Stimulated activated CD8-positive, alpha-beta memory T cell treated with anti-CD3 and anti-CD28 coated beads, Interleukin-7, amount 100 ng/mL, for 4 hours (primary cell): Measurements from ENCODE around the gene MORN3.
"Not testable (repeated sequence)": the region's sequence is repeated elsewhere in the genome, so short reads cannot be mapped to it uniquely, and the experiment has no call there.

ENCODE experiments used
- DNase-seq, 2 donors: peaks; one replicate each; pipeline ENCODE4 v3.0.0-alpha.2; 2020; ENCODE audit warnings: low read depth in 2 of 2

Gene MORN3

DNA sequence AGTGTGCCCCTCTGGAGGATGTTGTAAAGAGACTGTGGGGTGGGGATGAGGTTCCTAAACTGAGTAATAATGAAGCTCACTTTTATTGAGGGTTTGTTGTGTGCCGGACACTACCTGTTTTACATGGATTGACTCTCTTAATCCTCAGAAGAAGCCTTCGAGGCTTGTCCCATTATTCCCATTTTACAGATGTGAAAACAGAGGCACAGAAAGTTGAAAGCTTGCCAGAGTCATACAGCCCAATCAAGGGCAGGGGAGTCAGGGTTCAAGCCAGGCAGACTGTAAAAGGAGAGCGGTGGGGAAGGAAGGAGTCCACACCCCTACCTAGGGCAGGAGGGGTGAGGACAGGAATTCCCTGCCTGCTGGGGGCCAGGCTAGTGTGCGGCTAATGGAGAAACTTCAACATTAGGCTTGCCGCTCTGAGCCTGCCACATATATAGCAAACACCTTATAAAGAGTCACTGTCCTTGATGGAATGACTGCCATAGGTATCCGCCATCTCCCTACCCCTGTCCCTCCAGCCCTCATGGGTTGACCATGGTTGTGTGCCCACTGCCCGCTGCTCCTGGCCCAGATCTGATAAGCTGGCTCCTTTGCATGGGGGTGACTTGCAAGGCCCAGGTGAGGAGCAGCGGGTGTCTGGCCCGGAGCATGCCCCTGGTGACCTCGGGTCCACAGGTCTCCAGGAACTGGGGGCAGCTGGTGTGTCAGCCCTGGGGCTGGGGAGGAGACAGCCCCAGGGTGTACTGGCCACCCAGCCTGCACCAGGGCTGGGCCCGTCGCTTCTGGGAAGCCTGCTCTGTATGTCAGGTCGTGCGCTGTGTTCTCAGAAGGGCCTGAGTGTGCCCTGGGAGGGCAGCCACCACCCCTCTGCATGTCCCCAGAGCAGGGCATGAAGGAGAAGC, 30.9 kb downstream of the MORN3 start:
- no peak for DNase-seq

DNA sequence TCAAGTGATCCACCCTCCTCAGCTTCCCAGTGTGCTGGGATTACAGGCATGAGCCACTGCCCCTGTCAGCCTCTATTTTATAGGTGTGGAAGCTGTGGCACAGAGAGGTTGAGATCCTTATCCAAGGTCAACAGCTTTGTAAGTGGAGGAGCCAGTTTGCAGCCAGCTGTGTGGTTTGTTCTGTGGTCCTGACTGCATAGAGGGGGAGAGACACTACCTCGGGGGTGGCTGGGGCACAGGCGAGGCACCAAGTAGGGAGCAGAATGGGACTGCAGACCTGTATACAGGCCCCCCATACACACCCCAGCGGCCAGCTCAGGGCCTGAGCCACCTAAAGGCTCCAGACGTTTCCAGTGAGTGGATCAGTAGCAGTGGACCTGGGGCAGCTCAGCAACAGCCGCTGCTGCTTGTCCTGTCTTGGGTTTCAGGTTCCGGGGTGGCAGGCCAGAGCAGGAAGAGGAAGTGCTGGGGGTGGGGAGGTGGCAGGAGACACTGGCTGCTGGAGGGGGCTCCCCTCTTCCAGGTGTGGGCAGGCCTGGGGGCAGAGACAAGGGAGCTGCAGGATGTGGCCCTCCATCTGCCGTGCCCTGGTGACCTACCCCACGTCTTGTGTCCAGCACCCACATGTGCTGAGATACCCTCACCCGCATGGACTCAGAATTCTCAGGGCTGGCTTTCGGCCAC, 32.1 kb downstream of the MORN3 start:
- peak in 1 of 2 donors; percentile 45 for DNase-seq

- DNase-seq = no peak
Measured at GRCh38 chr12:121634836-121635235, 34.6 kb downstream of the MORN3 start.

- not testable (repeated sequence) for DNase-seq
Measured at GRCh38 chr12:121633833-121634196, 35.6 kb downstream of the MORN3 start.

DNA sequence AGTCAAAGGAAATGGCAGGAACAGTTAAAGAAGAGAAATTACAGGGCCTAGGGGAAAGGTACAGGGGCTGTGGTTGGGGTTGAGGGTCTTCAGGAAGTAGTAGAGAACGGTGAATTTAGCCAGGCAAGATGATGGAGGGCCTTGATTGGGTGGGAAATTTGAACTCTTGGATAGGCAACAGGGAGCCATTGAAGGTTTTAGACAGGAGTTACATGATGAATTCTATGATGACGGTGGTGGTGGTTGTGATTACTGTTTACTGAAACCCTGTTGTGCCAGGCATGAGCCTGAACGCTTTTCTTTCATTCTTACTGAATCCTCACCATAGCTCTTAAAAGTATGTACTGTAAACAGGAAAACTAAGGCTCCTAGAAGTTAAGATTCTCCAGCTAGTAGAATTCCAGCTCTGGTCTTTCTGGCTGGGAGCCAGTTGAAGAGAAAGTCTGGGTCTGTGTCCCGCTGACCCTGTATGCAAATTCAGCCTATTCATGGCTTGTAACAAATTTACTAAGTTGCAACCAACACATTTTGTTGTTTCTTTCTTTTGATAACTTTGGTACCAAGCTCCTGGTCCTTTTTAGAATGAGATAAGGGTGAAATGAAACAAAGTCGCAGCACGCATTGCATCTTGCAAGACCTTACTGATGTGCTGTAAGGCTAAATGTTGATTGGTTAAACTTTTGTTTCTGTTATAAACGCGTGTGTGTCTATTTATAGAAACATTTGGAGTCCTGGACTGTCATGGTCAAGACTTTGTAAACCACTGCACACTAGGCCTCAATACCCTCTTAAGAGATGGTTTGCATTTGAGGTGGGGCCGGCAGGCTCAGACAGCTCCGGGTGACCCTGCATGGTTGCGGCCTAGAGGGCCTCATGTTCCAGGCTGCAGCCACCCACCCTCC, 37.1 kb downstream of the MORN3 start:
- no peak for DNase-seq

DNA sequence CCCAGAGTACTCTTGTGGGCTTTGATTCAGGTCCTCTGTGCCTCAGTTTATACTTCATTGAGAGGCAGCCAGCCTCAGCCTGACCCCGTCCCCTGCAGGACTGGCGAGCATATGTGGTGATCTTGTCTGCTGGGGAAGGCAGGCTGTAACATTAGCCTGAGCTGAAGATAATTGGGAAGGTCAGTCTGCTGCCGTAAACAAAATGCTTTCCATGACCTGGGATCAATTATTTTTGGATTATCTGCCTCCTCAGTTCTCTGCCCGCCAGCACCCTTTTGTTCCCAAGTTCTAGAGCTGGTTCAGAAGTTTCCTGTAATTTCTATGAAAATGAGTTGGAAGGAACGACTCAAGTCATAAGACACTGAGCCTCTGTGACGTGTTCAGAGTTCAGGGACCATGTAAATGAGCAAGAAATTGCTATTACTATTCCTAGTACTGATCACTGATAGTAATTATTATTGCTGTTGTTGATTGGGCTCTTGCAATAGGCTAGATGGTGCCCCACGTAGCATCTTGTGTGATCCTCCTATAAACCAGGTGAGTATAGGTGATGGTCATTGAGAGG, 38.6 kb downstream of the MORN3 start:
- DNase-seq = no peak

DNA sequence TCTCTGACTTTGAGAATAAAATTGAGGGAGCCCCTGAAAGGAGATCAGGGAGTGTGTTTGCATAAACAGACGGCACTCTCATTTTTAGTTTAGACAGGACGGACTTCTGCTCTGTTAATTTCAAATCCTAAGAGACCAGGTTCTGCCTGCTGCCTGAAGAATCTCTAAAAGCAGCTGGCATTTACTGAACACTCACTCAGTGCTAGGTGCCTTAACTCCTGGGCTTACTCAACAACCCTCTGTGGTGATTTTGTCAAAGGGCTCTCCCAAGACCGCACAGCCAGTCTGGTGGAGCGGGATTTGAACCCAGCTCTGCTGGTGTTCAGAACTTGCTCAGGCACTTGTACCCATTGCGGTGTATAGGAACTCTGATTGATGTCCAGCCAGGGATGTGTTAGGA, 40.9 kb downstream of the MORN3 start:
- DNase-seq = no peak

DNA sequence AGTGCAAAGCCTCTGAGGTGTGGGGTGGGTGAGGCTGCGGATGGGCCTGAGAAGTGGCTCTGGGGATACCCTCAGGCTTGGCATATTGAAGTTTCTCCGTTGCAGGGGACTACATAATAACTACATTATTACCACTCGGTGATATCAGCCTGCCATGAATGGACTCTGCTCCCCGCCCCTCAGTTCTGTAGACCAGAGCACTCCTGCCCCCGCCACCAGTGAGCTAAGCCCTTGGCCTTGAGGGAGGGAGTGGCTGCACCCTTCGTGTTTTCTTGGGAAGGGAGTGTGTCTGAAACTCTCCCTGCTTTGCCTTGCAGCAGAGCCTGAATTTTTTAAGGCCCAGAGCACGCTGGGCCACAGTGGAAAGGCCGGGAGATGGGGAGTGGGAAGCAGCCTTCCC, 41.4 kb downstream of the MORN3 start:
- no peak for DNase-seq

DNA sequence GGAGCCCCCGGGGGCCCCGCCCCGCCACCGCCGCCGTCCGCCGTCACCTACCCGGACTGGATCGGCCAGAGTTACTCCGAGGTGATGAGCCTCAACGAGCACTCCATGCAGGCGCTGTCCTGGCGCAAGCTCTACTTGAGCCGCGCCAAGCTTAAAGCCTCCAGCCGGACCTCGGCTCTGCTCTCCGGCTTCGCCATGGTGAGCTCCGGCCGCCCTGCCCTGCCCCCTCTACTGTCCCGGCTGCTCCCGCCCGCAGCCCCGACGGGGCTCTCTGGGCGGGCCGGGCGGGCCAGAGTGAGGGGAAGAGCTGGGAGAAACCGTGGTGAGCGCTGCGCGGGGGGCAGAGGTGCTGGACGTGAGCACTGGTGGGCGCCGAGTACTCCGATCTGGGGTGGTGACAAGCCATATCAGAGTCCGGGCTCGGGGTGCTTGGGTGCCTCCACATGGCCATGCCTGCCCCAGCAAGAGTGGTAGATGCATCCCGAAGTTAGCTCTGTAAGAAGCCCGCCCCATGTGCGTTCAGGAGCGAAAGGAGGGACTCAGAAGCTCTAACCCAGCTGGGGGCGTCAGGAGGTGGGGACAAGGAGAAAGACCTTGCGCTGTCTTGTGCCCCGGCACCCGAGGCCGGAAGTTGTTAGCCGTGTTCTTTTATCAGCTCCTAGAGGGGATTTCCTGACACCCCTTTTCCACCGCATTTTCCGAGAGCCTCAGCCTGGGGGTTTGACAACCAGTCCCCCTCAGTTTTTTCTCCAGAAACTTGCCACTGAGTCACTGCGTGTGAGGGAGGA, 42.4 kb downstream of the MORN3 start:
- DNase-seq = peak; percentile 92 to 96

- peak; percentile 90 to 98 for DNase-seq
Measured at GRCh38 chr12:121626087-121626852, 43.2 kb downstream of the MORN3 start, which contains the start of gene ORAI1. ORAI1 (plus strand) TSS chr12:121626530.

- no peak for DNase-seq
Measured at GRCh38 chr12:121620333-121620891, 49.0 kb downstream of the MORN3 start.

DNA sequence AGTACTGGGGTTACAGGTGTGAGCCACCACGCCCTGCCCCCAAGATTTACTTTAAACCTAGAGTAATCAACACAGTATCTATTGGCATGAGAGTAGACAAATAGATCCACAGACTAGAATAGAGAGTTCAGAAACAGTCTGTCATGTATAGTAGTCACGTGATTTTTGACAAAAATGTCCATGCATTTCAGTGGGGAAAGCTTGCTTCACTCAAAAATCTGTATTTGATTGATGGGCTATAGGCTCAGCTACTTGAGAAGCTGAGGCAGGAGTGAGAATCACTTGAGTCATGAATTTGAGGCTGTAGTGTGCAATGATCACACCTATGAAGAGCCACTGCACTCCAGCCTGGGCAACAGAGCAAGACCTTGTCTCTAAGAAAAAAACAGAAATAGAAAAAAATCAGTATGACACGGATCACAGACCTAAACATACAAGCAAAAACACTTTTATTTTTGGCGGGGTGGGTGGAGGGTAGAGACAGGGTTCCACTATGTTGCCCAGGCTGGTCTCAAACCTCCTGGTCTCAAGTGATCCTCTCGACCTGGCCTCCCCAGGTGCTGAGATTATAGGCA, 50.7 kb downstream of the MORN3 start:
- no peak for DNase-seq

DNA sequence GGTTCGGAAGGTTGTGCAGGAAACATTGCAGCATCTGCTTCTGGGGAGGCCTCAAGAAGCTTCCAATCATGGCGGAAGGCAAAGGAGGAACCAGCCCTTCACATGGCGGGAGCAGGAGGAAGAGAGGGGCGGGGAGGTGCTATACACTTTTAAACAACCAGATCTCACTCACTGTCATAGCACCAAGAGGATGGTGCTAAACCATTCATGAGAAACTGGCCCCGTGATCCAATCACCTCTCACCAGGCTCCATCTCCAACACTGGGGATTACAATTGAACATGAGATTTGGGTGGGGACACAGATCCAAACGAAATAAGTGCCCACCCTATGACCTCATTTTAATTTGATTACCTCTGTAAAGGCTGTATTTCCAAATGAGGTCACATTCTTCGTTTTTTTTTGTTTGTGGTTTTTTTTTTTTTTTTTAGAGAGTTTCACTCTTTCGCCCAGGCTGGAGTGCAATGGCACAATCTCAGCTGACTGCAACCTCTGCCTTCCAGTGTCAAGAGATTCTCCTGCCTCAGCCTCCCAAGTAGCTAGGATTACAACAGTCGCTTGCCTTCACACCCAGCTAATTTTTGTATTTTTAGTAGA, 54.5 kb downstream of the MORN3 start:
- no peak for DNase-seq

DNA sequence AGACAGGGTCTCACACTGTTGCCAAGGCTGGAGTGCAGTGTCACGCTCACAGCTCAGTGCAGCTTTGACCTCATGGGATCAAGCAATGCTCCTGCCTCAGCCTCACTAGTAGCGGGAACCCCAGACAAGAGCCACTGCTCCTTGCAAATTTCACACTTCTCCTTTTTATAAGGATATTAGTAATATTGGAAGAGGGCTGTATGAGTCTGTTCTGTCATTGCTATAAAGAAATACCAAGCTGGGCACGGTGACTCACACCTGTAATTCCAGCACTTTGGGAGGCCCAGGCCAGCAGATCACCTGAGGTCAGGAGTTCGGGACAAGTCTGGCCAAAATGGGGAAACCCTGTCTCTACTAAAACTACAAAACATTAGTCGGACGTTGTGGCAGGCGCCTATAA, 56.0 kb downstream of the MORN3 start:
- no peak for DNase-seq

DNA sequence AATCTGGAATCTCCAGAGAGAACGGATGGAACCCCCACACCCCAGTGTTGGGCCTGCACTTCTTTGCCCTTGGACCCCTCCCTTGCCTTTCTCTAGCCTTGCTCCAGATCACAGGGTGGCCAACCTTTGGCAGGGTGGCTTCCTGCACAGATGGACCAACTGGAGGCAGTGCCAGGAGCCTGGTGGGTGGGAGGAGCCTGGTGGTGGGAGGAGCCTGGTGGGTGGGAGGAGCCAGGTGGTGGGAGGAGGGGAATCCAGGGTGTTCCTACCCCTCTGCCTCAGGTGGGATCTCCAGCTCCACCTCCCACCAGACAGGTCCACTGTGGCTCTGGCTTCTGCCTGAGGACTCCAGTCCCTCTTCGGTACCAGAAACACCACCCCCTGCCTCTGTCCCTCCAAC, 58.1 kb downstream of the MORN3 start:
- no peak for DNase-seq

GRCh38 chr12:121610239-121611149, 59.0 kb downstream of the MORN3 start:
- no peak for DNase-seq

- no peak for DNase-seq
Measured at GRCh38 chr12:121608301-121608700, 61.2 kb downstream of the MORN3 start.

- DNase-seq = no peak
Measured at GRCh38 chr12:121603581-121603980, 65.9 kb downstream of the MORN3 start.
